ENCODE data around the gene SCAND1.

The SCAND1 gene

DNA sequence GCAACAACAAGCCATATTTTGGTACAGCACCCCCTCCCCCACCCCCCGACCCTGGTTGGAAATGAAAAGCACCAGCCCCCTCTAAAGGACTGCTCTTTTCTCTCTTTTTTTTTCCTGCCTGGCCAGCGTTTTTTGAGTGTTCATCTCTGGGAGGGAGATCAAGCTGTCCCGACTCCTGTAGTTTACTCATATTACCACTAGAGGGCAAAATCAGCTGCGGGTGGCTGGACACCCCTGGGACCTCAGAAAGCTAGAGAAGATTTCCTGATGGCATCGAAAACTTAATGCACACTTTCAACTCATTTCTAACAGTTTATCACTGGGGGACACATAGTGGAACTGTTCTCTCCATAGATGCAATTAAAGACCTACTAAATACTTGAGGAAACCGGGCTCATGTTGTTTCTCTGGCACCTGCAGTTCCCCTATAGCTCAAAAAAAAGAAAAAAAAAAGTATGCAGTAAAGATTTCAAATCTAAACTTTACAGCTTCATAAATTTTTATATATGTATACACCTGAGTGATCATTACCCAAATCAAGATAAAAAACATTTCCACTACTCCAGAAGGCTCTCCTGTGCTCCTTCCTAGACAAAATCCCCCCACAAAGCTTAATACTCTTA is 38.5 kb upstream of the SCAND1 start:
- TF ChIP-seq, protein P1, sequence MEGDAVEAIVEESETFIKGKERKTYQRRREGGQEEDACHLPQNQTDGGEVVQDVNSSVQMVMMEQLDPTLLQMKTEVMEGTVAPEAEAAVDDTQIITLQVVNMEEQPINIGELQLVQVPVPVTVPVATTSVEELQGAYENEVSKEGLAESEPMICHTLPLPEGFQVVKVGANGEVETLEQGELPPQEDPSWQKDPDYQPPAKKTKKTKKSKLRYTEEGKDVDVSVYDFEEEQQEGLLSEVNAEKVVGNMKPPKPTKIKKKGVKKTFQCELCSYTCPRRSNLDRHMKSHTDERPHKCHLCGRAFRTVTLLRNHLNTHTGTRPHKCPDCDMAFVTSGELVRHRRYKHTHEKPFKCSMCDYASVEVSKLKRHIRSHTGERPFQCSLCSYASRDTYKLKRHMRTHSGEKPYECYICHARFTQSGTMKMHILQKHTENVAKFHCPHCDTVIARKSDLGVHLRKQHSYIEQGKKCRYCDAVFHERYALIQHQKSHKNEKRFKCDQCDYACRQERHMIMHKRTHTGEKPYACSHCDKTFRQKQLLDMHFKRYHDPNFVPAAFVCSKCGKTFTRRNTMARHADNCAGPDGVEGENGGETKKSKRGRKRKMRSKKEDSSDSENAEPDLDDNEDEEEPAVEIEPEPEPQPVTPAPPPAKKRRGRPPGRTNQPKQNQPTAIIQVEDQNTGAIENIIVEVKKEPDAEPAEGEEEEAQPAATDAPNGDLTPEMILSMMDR (IDR thresholded peaks at IDR 0.05; ENCODE audit: insufficient read depth, low read length, poor library complexity, severe bottlenecking) = peak; percentile 93
- no peaks in the 10 kb centered on the region for H3K27me3 ChIP-seq (replicated peaks; ENCODE audit: control insufficient read depth, insufficient read depth, low read length)
- DNase-seq (ENCODE audit: extremely low read depth, insufficient read length) = no peak
- no peak overlapping the region for H3K4me3 ChIP-seq (replicated peaks; ENCODE audit: low read depth, low read length)
- no peaks in the 10 kb centered on the region for H3K36me3 ChIP-seq (ENCODE audit: control insufficient read depth, insufficient read depth, low read length)

DNA sequence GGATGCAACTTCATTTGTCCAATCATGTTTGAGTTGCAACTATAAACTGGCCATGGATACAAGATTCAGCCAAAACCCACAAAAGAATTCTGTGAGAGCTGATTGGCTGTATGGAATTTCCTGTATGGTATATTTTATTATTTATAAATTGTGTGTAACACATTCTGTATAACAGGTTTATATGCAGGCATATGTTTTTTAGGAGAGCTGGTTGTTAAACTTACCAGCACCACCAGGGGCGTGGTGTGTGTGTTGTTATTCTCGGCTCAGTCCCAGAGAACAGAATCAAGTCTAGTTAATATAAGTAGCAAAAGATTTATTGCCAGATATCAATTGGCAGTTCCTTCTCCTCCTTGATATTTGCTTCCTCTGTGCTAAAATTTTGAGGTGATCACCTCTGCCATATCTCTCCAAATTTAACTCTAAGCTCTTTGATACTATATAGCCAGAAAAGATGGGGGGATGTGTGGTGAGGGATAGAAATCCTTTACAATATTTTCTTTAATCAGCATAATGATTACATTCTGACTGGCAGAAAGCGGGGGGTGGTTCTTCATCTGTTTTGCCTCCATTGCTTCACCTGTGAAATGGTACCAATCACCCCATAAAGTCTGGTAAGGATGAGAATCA is 37.0 kb upstream of the SCAND1 start:
- Histone ChIP-seq H3K4me3 (replicated peaks; ENCODE audit: low read depth, low read length) (no peak overlapping the region), H3K27me3 (replicated peaks; ENCODE audit: control insufficient read depth, insufficient read depth, low read length) (no peaks in the 10 kb centered on the region), H3K36me3 (ENCODE audit: control insufficient read depth, insufficient read depth, low read length) (no peaks in the 10 kb centered on the region)
- DNase-seq (ENCODE audit: extremely low read depth, insufficient read length) = no peak
- TF ChIP-seq, protein P1 (IDR thresholded peaks at IDR 0.05; ENCODE audit: insufficient read depth, low read length, poor library complexity, severe bottlenecking) = peak; percentile 51

DNA sequence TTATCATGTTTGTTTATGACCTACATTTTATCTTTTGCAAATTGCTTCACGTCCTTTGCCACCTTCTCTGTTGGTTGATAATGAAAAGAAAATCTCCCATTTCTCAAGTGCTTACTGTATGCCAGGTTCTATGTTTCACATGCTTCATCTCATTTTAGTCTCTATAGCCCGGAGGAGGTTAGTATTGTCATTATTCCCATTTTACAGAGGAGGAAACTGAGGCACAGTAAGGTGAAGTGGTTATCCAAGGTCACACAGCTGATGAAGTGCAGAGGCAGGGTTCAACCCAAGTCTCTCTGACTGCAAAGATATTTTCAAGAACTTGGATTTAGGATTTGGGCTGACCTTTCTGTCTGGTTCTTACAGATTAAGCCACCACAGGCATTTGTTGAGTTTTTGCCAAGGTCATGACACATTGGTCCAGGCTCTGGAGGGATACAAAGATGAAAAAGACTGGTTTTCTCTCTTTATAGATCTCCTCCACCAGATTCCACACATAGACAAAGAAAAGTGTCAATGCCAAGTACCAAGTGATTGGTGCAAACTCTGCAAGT is 34.7 kb upstream of the SCAND1 start:
- DNase-seq (ENCODE audit: extremely low read depth, insufficient read length) = no peak
- Histone ChIP-seq H3K27me3 (replicated peaks; ENCODE audit: control insufficient read depth, insufficient read depth, low read length) (no peaks in the 10 kb centered on the region), H3K36me3 (ENCODE audit: control insufficient read depth, insufficient read depth, low read length) (no peaks in the 10 kb centered on the region), H3K4me3 (replicated peaks; ENCODE audit: low read depth, low read length) (no peak overlapping the region)
- TF ChIP-seq, protein P1 (IDR thresholded peaks at IDR 0.05; ENCODE audit: insufficient read depth, low read length, poor library complexity, severe bottlenecking) = no peak

DNA sequence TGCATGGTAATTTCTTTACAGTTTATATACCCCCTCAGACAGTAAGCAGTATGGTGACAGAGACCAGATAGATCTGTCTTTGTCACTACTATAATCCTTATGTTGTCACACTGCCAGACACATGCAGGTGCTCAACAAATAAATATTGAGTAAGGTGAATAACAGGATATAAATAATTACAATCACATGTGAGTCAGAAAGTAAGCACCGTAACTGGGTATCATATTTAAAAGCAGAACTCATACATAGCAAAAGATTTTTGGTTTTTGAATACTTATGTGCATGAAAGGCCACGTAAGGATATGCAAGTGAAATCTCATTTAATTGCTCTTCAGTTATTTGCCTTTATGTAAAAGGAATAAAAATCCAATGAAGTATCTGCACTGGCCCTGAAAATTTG is 31.5 kb upstream of the SCAND1 start:
- Histone ChIP-seq H3K27me3 (replicated peaks; ENCODE audit: control insufficient read depth, insufficient read depth, low read length) (no peaks in the 10 kb centered on the region), H3K4me3 (replicated peaks; ENCODE audit: low read depth, low read length) (no peak overlapping the region), H3K36me3 (ENCODE audit: control insufficient read depth, insufficient read depth, low read length) (no peaks in the 10 kb centered on the region)
- no peak for DNase-seq (ENCODE audit: extremely low read depth, insufficient read length)
- TF ChIP-seq, protein P1 (IDR thresholded peaks at IDR 0.05; ENCODE audit: insufficient read depth, low read length, poor library complexity, severe bottlenecking) = no peak

DNA sequence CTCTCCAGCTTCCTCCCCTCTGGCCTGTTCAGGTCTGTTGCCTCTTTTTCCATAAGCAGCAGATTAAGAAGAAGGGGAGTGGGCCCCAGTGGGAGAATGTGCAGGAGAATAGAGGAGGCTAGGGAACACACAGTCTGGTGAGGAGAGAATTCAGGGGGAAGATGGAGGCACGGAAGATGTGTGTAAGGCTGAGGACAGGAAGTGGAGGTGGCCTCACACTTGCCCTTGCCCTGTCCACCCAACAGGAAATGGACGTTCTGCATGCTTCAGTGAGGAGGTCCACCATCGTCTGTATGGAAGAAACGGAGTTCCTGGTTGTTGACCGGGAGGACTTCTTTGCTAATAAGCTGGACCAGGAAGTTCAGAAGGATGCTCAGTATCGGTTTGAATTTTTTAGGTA is 30.1 kb upstream of the SCAND1 start:
- no peak for DNase-seq (ENCODE audit: extremely low read depth, insufficient read length)
- Histone ChIP-seq H3K36me3 (ENCODE audit: control insufficient read depth, insufficient read depth, low read length) (no peaks in the 10 kb centered on the region), H3K27me3 (replicated peaks; ENCODE audit: control insufficient read depth, insufficient read depth, low read length) (no peaks in the 10 kb centered on the region), H3K4me3 (replicated peaks; ENCODE audit: low read depth, low read length) (no peak overlapping the region)
- TF ChIP-seq, protein P1 (IDR thresholded peaks at IDR 0.05; ENCODE audit: insufficient read depth, low read length, poor library complexity, severe bottlenecking) = no peak

Measured in GM06990 (cell line).